Calu3 (cell line): ENCODE results near the gene USP2. TPM values are rescaled to one million over a fixed set of nuclear protein-coding genes. Genes with fewer than 3 reads are reported as not detected.

ENCODE experiments used
- BruUV-seq: library from RNA; stranded (reverse); fragments of 400-500 nt; replicated peaks from 2 replicates; lab custom pipeline; 2021; lab: Mats Ljungman, UMichigan
- CTCF ChIA-PET: fragments of 300-600 bp; sonication (Branson Sonifier 250); formaldehyde crosslinking; loops from one replicate; lab custom pipeline; 2022; ENCODE audit warnings: antibody characterized with exemption; lab: Charles Lee
- DNase-seq: peaks from one replicate; pipeline ENCODE4 v3.0.0; 2022
- H3K27ac Mint-ChIP-seq: one replicate; pipeline ENCODE4 v1.8.0; 2022; ENCODE audit warnings: mixed read lengths; ENCODE audit not compliant: unreplicated experiment
- H3K27me3 Mint-ChIP-seq: one replicate; pipeline ENCODE4 v1.8.0; 2022; ENCODE audit warnings: mixed read lengths; ENCODE audit not compliant: unreplicated experiment
- H3K36me3 Mint-ChIP-seq: one replicate; pipeline ENCODE4 v1.8.0; 2022; ENCODE audit warnings: mild to moderate bottlenecking, moderate library complexity, mixed read lengths; ENCODE audit not compliant: insufficient read depth, unreplicated experiment
- H3K4me1 Mint-ChIP-seq: one replicate; pipeline ENCODE4 v1.8.0; 2022; ENCODE audit warnings: mild to moderate bottlenecking, low read depth, mixed read lengths; ENCODE audit not compliant: unreplicated experiment
- H3K4me3 Mint-ChIP-seq: one replicate; pipeline ENCODE4 v1.8.0; 2022; ENCODE audit warnings: mild to moderate bottlenecking, low read depth, moderate library complexity, mixed read lengths; ENCODE audit not compliant: unreplicated experiment
- H3K9me3 Mint-ChIP-seq: one replicate; pipeline ENCODE4 v1.8.0; 2022; ENCODE audit warnings: low read depth, mixed read lengths; ENCODE audit not compliant: unreplicated experiment
- CTCF ChIP-seq: fragments of 200-600 bp; IDR thresholded peaks from one replicate; pipeline ENCODE4 v1.8.0; 2022; ENCODE audit warnings: antibody characterized with exemption; ENCODE audit not compliant: unreplicated experiment
- intact Hi-C: fragments of 100-400 bp; cut with micrococcal nuclease; formaldehyde crosslinking; loops from one replicate; pipeline ENCODE4 v1.10.0; 2022; ENCODE audit not compliant: unreplicated experiment
- total RNA-seq: library from RNA; stranded (reverse); gene quantifications from 2 replicates; pipeline ENCODE4 v1.2.3, GENCODE V29; 2022

Gene USP2
- total RNA-seq, 1 experiment from 2014 or later, result 1.1 TPM

- CTCF ChIA-PET, result no interaction called here
- H3K9me3 Mint-ChIP-seq, result no peaks in the 10 kb centered on the region
- no peak for DNase-seq
- no peak overlapping the region for H3K4me3 Mint-ChIP-seq
- BruUV-seq, result no TSS peak
- H3K4me1 Mint-ChIP-seq, result peaks cover 8% of the 10 kb centered on the region
- H3K27ac Mint-ChIP-seq, result no peak overlapping the region
- intact Hi-C loops, result no loop called here
- no peak for TF ChIP-seq CTCF
- peaks cover 69% of the 10 kb centered on the region for H3K27me3 Mint-ChIP-seq
- H3K36me3 Mint-ChIP-seq, result peaks cover 10% of the 10 kb centered on the region
Measured at GRCh38 chr11:119342362-119343130, 38.9 kb downstream of the USP2 start.

GRCh38 chr11:119342023-119342300 is 39.5 kb downstream of the USP2 start:
- Mint-ChIP-seq H3K36me3 (peaks cover 10% of the 10 kb centered on the region), H3K4me3 (no peak overlapping the region), H3K27ac (no peak overlapping the region), H3K9me3 (no peaks in the 10 kb centered on the region), H3K4me1 (peaks cover 8% of the 10 kb centered on the region), H3K27me3 (peaks cover 63% of the 10 kb centered on the region)
- TF ChIP-seq CTCF, result no peak
- no TSS peak for BruUV-seq
- intact Hi-C loops, result no loop called here
- CTCF ChIA-PET, result no interaction called here
- DNase-seq, result no peak

- BruUV-seq, result no TSS peak
- Mint-ChIP-seq H3K27ac (no peak overlapping the region), H3K4me3 (peak overlapping the region; percentile 54), H3K27me3 (peaks cover 58% of the 10 kb centered on the region), H3K36me3 (peaks cover 12% of the 10 kb centered on the region), H3K9me3 (no peaks in the 10 kb centered on the region), H3K4me1 (peaks cover 8% of the 10 kb centered on the region)
- intact Hi-C loops, result no loop called here
- CTCF ChIA-PET, result interaction anchor here (0.7 kb wide), 1 partner anchor 733 kb away, joined by 11 read pairs; no protein-coding TSS in a partner anchor
- no peak for DNase-seq
- TF ChIP-seq CTCF, result no peak
Measured at GRCh38 chr11:119341222-119342022, 40.1 kb downstream of the USP2 start.

GRCh38 chr11:119340335-119341221 is 40.9 kb downstream of the USP2 start, which contains the start of gene C1QTNF5:
Gene C1QTNF5, minus strand, starts transcription at chr11:119340883. Its CDS starts 486 bp downstream, at chr11:119340397.
- DNase-seq, result no peak
- no peaks in the 10 kb centered on the region for H3K9me3 Mint-ChIP-seq
- H3K36me3 Mint-ChIP-seq, result peaks cover 19% of the 10 kb centered on the region
- no peak within 1 kb of the TSS for H3K27ac Mint-ChIP-seq
- BruUV-seq, result no TSS peak
- no peak for TF ChIP-seq CTCF
- intact Hi-C loops, result no loop called here
- H3K4me1 Mint-ChIP-seq, result peaks cover 8% of the 10 kb centered on the region
- H3K4me3 Mint-ChIP-seq, result peak within 1 kb of the TSS; percentile 54
- CTCF ChIA-PET, result interaction anchor here (0.6 to 2.7 kb wide), 8 partner anchors 25 to 732 kb away, joined by 3 to 11 read pairs (median 4); partner anchors contain the start of gene VPS11
- H3K27me3 Mint-ChIP-seq, result peaks cover 50% of the 10 kb centered on the region
